Eye (tissue), 1 donor: Measurements from ENCODE around the gene CAMK2B.
"Not testable (repeated sequence)": the region's sequence is repeated elsewhere in the genome, so short reads cannot be mapped to it uniquely, and the experiment has no call there.

Experiments used
- DNase-seq: peaks from one replicate; pipeline ENCODE4 v3.0.0-alpha.2; 2015

Gene CAMK2B

DNA sequence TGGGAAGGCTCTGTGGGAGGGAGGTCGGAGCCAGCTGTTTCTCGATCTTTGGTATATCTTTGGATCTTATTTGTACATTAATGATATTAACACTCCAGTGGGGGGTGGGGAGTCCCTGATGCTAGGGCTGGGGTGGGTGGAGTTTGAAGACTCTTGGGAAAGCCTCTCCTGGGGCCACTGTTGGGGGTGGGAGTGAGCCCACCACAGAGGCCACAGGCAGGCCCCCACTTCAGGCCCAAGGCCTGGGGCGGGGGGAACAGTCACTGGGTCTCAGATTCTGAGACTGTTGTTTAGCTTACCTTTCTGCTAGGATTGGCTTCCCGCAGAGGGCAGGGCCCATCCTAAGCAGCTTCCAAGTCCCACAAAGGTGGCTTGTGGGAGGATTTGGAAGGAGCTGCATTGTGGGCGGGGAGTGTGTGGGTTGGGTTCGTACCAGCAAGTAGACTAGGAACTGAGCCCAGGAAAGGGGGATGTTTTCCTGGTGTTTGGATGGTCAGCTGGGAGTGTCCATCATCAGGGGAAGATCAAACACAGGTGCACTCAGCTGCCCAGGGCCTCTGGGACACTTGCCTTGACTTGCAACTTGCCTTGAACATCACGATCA lies 112.7 kb downstream of the CAMK2B start:
- DNase-seq = no peak

DNA sequence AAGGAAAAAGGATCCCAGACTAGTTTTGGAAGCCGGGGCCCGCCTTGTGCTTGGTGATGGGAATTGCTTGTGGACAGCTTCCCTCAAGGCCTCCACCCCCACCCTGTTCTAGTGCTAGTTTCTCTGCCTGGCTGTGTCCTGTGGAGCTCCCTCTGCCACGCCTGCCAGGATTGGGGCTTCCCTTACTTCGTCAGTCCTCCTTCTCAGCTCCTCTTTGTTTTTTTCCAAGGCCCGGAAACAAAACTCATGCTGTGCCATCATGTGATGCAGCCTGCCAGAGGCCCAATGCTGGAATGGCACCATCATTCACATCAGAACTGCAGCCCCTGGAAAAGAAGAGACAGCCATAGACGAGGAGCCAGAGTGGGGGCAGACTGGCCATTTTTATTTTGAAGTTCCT lies 113.4 kb downstream of the CAMK2B start:
- no peak for DNase-seq

DNA sequence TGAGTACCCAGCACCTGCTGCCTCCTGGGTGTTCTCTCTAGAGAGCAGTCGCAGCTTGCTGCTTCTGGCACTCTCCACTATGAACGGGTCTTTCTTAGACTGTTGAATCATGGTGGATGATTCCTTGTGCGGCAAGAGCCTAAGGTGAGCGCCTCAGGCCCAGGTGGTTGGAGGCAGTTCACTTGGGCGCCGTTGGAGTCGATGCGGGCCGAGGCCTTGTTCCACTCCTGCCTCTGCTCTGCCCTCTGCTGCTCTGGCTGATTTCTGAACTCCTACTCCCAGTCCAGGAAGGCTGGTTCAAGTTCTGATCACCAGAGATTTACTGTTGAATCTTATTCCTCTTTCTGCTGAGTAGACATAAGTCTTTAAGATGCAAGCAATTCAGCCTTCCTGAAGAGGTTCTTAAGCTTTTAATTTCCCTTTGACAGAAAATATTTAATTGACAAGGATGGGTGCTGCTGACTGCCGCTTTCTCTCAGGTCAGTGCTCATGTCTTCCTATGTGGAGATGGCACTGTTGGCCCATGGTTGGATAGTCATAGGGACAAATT lies 114.2 kb downstream of the CAMK2B start:
- no peak for DNase-seq

DNA sequence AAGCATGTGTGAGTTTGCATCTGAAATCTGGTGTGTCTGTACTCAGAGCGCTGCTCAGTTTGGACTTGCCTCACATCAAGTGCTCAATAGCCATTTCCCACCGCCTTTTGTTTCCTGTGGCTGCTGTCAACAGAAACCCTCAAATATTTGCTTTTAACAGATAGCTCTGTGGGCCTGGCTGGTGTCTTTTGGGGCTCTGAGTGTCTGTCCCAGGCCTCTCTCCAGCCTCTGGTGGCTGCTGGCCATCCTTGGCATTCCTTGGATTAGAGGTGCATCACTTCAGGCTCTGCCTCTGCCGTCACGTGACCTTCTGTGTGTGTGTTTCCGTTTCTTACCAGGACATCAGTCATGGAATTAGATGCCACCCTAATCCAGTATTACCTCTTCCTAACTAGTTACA lies 115.3 kb downstream of the CAMK2B start:
- no peak for DNase-seq

DNA sequence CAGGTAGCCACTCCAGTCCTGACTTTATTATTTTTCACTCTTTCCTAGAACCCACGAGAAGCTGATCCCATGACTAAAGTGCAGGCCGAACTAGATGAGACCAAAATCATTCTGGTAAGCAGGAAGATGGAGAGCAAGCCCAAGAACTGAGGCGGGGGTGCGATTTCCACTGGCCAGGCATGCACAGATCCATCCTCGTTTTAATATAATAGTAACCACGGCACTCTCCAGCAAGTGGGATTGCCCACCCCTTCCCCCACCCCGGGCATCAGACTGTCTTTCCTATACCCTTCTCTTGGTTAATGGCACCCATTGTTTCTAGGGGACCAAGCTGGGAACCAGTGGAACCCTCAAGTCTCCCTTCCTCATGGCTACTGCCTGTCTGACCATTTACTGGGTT lies 117.3 kb downstream of the CAMK2B start:
- DNase-seq = no peak

DNA sequence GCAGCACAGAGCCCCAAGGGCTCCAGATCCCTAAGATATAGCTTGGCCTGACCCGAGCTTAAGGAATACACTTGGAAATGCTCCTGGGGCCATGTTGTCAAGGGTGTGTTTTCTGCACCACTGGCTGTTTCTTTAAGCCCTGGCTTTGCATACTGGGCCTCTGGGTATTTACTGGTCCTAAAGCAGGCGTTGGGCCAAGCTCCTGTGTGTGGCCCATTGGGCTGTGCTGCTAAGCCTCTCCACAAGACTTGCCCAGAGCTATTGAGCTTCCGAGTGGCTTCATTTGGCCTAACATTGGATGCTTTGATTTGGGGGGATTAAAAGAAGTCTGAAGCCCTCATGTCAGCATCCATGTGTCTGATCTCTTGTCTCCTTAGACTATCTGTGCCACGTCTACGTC lies 119.4 kb downstream of the CAMK2B start:
- no peak for DNase-seq

DNA sequence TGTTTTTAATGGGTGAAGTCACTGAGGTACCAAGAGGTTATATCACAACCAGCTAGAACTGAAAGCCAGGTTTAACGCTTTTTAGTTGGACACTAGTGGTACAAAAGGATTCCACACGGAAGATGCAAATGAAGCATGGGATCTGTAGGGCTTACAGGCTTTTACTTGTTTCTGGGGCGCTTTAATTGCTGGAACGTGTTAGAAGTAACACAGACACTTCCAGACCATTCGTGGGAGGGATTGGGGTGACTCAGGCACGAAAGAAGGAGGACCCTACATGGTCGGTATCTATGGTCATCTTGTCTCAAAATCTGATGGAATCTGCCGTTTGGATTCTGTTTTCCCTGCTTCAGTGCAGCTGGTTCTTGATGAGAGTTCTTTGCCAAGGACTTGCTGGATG lies 123.6 kb downstream of the CAMK2B start:
- no peak for DNase-seq

DNA sequence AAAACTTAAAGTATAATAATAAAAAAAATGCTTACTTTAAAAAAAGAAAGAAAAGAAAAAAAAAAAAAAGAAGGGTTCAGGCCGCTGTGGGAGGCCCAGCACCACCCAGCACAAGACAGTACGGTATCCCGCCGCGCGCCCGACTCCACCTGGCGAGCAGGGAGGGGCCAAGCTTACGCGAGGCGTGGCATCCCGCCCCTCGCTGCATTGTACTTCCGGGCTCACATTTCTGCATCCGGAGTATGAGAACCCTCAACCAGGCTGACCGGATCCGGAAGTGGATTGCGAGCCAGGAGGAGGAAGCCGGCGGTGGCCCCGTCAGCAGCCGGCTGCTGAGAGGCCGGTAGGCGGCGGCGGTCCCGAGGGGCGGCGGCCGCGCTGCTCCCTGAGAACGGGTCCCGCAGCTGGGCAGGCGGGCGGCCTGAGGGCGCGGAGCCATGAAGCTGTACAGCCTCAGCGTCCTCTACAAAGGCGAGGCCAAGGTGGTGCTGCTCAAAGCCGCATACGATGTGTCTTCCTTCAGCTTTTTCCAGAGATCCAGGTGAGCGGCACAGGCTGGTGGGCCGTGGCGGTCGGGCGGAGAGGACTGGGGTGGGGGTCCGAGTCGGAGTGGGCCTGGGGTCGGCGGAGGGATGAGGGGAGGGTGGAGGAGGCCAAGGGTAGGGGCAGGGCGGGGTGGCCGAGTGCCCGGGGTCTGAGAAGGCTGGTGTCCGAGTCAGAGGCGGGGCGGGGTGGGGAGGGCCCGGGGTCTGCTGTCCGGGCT lies 124.5 kb downstream of the CAMK2B start, which contains the start of gene YKT6:
TSS of gene YKT6 (plus strand) at position 280 of the 763 bp plus-strand sequence. CDS start at position 438, 158 bp downstream.
- peak; percentile 97 for DNase-seq

DNA sequence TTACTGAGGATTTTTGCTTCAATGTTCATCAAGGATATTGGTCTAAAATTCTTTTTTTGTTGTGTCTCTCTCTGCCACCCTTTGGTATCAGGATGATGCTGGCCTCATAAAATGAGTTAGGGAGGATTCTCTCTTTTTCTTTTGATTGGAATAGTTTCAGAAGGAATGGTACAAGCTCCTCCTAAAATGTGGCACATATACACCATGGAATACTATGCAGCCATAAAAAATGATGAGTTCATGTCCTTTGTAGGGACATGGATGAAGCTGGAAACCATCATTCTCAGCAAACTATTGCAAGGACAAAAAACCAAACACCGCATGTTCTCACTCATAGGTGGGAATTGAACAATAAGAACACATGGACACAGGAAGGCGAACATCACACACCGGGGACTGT lies 125.2 kb downstream of the CAMK2B start:
- not testable (repeated sequence) for DNase-seq

DNA sequence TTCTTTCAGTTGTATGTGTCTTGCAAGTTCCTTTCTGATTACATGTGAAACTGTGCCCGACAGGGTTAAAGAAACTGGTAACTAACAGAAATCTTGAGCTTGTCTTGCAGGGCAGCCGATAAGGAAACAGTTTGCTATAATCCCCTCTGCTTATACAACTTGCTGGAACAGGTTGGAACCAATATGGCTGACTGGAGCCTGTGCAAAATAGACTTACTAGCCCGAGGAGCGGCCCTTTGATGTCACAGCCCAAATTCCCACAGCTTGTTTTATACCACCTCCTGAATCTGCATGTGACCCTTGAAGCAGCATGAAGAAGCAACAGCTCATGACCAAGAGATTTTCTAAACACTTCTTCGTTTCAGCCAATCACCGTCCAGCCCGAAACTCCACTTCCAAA lies 127.9 kb downstream of the CAMK2B start:
- DNase-seq = no peak

DNA sequence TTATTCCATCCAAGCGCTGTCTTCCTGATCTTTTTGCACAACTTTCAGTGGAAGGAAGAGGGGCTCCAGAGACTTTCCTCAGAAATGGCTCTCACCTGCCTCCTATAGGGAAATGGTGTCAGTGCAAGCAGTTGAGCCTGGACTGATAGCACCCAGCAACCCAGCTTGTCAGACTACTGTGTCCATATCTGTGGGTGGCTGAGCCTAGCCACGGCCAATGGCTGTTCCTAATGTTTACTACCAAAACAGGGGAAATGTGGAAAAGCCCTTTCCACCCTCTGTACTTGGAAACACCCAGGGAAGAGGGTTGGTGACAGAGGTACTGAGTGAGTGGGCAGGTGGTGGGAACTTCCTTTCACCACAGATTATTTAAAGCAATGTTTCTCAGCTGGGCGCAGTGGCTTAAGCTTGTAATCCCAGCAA lies 128.9 kb downstream of the CAMK2B start:
- peak; percentile 82 for DNase-seq

DNA sequence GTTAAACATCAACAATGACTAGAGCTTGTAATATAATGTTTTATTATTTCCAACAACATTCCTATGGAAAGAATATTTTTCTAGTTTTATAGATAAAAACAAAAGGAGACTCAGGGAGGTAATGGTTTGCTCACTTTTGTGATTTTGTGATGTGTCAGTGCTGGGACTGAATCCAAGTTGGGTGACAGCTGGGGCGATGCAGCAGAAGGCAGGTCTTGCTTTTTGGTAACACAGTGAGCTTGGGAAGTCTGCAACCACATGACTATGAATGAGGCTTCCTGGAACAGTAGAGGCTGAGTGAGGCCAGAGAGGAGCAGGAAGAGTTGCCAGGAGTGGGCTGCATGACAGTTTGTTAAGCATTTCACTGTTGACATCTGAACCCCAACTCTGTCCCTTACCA lies 129.5 kb downstream of the CAMK2B start:
- no peak for DNase-seq

DNA sequence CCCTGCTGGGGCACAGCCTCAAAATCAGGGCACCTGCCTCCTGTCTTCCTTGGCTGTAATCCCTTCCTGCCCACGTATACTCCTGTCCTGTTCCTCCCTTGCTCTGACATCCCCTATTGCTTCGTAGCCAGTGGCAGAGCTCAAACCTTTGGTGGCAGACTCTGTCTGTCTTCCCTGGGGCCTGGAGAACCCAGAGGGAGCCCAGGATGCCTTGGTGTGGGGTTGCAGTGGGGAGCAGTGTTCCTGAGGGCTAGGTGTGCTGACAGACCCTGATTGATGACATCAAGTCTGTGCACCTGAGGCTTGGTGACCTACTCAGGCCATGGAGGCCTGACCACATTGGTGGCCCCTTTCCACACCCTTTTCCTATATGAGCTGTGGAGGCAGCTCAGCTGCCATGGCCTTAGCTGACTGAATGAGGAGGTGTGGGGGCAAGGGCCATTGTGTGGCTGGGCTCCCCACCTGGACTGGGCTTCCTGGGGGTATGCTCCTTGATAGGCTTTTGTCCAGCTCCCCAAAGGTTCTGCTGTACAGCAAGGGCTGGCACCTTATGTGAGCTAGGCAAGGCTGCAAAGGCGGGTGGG lies 130.7 kb downstream of the CAMK2B start:
- no peak for DNase-seq

DNA sequence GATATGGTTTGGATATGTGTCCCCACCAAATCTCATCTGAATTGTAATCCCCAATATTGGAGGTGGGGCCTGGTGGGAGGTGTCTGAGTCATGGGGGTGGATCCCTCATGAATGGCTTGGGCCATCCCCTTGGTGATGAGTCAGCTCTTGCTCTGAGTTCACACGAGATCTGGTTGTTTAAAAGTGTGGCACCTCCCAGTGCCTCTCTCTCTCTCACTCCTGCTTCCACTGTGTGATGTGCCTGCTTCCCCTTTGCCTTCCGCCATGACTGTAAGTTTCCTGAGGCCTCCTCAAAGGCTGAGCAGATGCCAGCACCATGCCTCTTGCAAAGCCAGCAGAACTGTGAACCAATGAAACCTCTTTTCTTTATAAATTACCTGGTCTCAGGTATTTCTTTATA lies 131.3 kb downstream of the CAMK2B start:
- DNase-seq = no peak

DNA sequence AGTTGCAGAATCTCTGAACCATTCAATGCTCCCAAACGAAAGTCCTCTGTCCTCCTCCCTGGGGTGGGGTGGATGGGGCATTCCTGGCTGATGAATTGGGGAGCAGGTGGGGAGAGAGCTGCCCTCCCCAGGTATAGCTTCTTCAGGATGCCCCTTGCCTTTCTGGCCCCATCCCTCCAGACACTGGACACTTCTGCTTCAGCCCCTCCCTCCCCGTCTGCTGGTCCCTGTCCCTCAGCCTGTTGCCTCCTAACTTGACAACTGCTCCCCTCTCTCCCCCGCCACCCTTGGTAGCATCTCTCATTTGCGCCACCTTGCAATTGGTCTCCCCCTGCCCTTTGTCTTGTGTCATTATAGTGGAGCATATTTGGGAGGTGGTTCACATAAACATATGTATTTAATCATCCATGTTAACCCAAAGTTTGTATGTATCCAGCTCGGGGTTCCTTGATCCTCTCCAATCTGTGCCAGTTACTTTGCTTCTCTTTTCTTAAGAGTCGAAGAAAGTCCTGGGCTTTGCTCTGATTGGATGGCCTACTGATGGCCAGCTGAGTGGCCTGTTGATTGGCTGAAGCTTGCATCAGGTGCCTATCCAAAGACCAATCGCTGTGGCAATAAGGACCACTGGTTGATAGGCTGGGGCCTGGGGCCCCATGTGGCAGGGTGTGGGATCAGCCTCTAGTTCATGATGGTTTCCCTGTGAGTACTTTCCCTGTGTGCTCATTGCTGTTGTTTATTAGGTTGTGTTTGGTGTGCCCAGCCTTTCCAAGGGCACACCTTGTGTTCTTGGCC lies 132.2 kb downstream of the CAMK2B start:
- DNase-seq = no peak

DNA sequence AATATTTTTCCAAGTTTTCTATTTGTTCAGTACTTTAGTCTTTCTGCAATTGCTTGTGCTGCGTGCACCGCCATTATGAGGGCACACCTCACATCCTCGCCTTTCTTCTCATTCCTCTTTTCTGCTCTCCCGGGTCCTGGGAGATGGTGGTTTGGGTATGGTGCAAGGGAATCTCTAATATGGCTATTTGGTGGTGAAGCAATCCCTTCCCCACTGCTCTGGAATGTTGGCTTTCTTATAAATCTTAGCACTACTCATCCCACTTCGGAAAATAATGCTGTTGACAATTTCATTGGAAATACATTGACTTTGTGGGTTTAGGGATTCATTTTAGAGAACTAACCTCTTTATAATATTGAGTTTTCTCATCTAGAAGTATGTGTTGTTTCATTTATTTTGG lies 134.2 kb downstream of the CAMK2B start:
- DNase-seq = no peak

DNA sequence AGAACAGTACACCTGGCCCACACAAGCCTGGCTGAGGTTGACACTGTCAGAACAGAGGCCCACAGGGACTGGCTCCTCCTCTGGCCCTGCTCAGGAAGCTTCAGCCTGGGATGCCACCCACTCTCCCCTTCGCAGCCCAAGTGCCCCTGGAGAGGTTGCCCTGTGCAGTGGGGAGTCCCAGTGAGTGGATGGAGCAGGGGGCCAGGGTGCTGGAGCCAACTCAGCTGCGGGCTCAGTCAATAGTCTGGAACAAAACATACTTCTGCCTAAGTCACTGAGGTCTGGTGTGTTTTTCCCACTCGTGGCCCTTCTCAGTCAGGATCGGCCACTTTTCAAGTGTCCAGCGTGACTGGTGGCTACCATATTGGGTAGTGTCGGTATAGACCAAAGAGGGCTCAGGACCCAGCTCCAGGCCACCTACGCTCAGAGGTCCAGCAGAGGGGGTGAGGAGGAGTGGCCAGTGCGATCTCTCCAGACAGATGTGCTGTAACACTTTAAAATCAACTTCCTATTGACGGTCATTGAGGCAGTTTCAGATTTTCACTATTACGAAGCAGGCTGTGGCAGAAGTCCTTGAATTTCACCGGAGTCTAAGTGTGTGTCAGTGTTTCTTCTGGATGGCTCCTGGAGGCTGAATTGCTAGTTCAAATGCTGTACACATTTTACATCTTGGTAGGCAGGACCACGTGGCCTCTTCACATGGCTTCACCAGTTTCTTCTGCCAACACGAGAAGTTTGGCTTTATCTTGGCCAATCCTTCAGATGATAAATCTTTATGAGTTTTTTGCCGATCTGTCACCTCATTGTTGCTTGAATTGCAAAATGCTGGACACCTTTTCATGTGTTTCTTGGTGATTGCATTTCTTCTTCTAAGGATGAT lies 135.2 kb downstream of the CAMK2B start:
- DNase-seq = no peak

DNA sequence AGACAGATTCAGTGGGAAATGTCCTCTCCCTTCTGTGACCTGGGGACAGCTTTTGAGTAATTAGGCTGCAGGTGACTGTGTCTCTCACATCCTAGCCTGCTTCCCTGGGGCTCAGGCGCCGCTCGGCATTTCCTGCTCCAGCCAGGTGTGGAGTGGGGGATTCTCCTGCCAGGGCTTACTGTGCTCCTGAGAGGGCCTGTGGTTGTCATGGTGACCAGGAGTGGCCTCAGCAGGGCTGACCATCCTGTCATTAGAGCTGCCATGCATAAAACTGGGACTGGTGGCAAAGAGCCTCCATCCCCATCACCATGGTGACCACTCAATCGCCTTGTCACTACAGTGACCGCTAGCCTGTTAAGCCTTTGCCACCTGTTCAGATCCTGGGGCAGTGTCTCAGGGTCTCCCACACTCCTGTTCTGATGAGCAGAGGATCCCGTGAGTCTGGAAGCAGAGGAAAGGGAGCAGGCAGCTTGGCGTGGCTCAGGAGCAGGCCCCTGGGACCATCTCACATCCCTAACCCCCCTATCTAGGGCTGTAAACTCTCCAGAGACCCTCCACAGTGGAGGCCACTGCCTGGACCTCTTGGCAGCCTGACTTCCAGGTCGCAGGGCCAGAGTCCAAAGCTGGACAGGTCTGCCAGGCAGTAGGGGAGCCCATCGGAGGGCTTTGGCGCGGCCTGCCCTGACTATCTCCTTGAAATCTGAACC lies 136.0 kb downstream of the CAMK2B start, which contains the start of gene GCK:
TSS of gene GCK (minus strand) at position 154 of the 707 bp plus-strand sequence. CDS start 486 bp downstream, outside the sequence.
- peak; percentile 80 for DNase-seq

DNA sequence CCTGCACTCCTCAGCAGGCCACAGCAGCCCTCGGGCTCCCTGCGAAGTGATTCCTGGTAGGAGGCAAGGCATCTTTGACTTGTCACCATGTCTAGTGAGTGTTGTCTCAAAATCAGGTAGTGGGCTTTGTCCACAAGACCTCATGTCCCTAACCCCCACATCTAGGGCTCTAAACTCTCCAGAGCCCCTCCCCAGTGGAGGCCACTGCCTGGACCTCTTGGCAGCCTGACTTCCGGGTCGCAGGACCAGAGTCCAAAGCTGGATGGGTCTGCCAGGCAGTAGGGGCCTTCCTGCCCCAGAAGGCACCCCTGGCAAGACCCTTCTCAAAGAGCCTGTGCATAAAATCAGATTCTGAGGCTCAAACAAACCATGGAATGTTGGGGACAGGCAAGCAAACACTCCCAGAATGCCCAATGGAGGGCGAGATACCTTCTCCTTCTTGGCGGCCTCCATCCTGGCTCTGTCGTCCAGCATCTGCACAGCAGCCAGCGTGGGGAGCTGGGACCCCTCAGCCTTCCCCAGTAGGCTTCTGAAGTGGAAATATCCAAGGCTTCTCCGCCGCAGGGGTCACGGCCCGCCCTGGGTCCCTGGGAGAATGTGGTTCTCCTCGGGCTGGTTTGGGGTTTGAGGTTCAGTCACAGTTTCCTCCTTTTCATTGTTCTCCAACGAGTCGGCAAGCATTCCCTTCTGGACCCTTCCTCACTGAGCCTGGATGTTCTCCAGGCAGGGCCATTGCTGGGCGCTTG lies 136.7 kb downstream of the CAMK2B start:
- DNase-seq = no peak

DNA sequence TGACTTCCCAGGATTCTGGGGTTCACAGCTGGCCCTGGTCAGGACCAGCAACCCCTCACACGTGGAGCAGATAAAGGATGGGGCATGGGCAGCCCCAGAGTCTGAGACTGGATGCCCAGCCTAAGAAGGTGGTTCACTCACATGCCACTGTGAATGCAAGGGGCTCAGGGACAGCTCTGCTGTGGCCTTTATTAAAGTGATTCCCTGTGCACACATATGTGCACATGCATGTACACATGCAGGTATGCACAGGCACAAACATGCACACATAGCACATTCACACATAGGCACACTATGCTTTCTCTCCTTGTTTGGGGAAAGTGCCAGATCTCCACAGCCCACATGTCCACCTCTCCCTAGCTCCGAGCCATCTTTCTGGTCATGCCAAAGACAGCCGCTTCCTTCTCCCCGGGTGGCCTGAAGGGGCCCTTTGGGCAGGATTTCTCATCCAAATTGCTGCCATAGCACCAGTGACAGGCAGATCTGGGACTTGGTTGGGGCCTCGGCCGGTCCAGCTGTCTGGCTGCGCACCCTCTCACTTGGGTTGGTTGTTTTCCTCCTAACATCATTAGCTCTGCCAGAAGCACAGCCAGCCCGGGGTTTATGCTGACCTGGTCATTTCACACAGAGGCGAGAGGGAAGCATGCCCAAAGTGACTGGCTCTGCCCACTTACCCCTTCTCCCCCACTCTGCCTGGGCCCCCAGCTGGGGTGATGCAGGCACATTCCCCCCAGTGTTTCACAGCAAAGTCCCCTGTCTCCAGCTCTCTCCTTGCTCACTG lies 137.6 kb downstream of the CAMK2B start:
- DNase-seq = no peak
